GM18502 (cell line): ENCODE data around the gene TSHZ3.

Source experiments
- ATAC-seq: cut with Tn5 transposase; IDR thresholded peaks from one replicate; pipeline ENCODE4 v1.9.1; 2021; ENCODE audit warnings: mild to moderate bottlenecking; ENCODE audit not compliant: unreplicated experiment, poor library complexity

The TSHZ3 gene

DNA sequence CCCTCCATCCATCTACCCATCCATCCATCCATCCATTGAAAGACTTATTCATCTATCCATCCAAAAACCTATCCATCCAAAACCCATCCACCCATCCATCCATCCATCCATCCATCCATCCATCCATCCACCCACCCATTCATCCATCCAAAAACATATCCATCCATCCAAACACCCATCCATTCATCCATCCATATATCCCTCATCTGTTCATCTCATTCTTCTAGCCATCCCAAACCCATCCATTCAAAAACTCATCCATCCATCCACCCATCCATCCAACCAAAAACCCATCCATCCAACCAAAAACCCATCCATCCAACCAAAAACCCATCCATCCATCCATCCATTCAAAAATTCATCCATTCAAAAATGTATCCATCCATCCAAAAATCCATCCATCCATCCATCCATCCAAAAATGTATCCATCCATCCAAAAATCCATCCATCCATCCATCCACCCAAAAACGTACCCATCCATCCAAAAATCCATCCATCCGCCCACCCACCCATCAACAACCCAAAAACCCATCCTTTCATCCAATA, 56.5 kb downstream of the TSHZ3 start:
- ATAC-seq: no peak

- ATAC-seq: no peak
Measured at GRCh38 chr19:31290931-31291590, 58.2 kb downstream of the TSHZ3 start.

DNA sequence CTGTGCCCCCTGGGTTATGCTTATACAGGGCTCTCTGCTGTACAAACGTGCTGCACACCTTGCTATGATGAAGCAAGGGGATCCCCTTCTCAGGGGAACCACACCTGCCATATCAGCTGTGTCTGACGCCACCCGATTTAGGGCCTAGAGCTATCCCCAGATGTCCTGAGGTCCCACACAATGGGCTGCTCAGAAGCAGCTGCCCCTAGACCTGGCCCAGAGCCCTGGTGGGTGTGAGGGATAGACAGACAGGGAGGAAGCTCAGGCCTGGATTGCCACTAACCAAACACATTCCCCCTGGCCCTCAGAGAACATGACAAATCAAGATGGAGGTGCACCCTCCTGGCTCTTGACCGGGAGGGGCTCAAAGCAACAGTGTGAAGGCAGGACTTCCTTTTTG, 59.3 kb downstream of the TSHZ3 start:
- ATAC-seq: no peak

GRCh38 chr19:31289381-31289880, 59.8 kb downstream of the TSHZ3 start:
- ATAC-seq: no peak

DNA sequence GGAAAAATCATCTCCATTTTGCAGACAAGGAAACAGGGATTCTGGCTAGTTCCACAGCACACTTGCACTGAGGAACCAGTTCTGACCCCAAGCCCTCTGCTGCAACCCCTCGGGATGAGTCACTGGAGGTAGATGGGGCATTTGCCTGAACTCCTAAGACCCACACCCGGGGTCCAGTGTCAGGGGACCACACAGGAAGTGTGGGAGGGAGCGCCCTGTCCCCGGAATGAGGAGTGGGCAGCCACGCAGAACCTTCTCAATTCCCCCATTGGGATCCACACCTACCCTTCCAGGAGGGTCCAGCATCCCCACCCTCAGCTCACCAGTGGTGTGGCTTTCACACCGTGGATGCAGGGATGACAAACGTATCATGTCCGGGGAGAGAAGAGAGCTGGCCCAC, 62.7 kb downstream of the TSHZ3 start:
- ATAC-seq: no peak

DNA sequence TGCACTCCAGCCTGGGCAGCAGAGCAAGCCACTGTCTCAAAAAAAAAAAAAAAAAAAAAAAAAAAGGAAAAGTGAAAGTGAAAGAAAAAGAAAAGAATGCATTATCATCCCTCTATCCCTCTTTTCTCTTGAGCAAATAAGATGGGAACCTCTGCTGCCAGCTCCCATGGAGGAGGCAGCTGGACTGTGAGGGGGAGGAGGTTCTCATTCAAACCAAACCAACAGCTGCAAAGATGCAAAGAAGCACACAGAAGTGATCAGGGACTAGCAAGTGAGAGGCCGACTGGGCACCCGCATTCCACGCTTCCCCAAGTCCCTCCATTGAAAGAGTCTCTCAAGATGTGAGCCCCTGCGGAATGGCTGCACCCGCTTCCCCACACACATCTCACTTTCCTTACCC, 63.5 kb downstream of the TSHZ3 start:
- ATAC-seq: no peak

GRCh38 chr19:31284621-31285020, 64.6 kb downstream of the TSHZ3 start:
- no peak for ATAC-seq

DNA sequence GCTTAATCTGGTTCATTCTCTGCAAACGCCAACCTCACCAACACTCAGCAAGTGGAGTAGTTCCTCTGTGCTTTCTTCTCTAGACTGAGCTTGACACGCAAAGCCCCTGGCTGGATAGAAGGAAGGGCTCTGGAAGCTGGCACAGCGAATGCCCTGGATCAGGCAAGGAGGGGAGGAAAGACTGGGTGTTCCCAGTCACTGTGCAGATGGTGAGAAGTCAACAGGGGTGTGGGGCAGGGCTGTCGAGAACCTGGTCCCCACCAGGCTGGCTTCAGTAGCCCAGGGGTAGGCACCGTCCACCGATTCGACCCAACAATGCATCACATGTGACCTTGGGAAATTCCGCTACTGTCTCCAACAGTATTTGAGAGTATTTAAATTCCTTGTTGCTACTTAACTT, 65.5 kb downstream of the TSHZ3 start:
- no peak for ATAC-seq

- no peak for ATAC-seq
Measured at GRCh38 chr19:31282346-31282745, 66.9 kb downstream of the TSHZ3 start.

DNA sequence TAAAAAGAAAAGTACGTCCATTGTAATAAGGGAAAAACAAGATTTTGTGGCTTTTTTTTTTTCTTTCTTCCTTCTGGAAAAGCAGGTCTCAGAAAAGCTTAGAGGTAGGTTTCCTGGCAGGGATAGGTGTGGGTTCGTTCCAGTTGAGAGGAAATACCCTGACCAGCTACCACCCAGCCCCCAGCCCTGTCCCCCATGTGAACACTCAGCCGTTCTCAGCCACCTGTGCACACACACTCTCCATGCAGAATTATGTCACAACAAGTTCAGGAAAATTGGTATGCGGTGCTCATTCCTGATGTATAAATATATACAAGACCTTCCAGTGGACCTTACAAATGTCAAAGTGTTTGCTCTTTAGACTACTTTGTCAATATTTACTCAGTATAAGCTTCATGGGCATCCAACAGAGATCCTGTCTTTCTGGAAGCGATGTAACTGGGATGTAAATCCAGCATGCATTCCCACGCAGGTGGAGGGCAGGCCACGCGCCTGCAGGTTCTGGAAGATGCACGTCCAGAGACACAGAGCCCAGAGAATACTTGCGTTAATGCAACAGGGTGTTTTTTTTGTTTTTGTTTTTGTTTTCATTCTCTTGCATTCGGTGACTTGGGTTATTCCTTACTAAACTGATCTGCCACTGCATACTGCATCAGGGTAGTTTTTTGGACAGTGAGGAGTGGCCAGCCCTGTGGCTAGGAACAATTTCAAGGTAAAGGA, 68.8 kb downstream of the TSHZ3 start:
- ATAC-seq: no peak

- ATAC-seq: no peak
Measured at GRCh38 chr19:31279436-31279765, 69.8 kb downstream of the TSHZ3 start.

GRCh38 chr19:31278555-31279435, 70.4 kb downstream of the TSHZ3 start:
- ATAC-seq: no peak

- no peak for ATAC-seq
Measured at GRCh38 chr19:31277516-31277915, 71.7 kb downstream of the TSHZ3 start.

- no peak for ATAC-seq
Measured at GRCh38 chr19:31276831-31277230, 72.4 kb downstream of the TSHZ3 start.

GRCh38 chr19:31275068-31275334, 74.2 kb downstream of the TSHZ3 start:
- ATAC-seq: no peak

GRCh38 chr19:31274251-31275067, 74.8 kb downstream of the TSHZ3 start:
- ATAC-seq: no peak

GRCh38 chr19:31272583-31273106, 76.6 kb downstream of the TSHZ3 start:
- no peak for ATAC-seq

GRCh38 chr19:31271306-31271911, 77.8 kb downstream of the TSHZ3 start:
- ATAC-seq: no peak

- ATAC-seq: no peak
Measured at GRCh38 chr19:31270897-31271296, 78.3 kb downstream of the TSHZ3 start.
